Measurements from ENCODE around the gene GRB14. TPM values are rescaled to one million over a fixed set of nuclear protein-coding genes. Genes with fewer than 3 reads are reported as not detected.

Gene GRB14
- total RNA-seq, 1 donor from 2014 or later: 5.8 TPM

GRCh38 chr2:164600763-164601162 is 20.5 kb downstream of the GRB14 start:
- DNase-seq (ENCODE audit: low spot score): no peak
- no peak for TF ChIP-seq CTCF (IDR thresholded peaks at IDR 0.05; ENCODE audit: unreplicated experiment)
- H3K4me3 Mint-ChIP-seq (ENCODE audit: unreplicated experiment): no peak overlapping the region

GRCh38 chr2:164599954-164600589 is 21.2 kb downstream of the GRB14 start:
- TF ChIP-seq CTCF (IDR thresholded peaks at IDR 0.05; ENCODE audit: unreplicated experiment): peak; percentile 83
- H3K27ac Mint-ChIP-seq (ENCODE audit: unreplicated experiment): peak overlapping the region; percentile 76
- H3K4me3 Mint-ChIP-seq (ENCODE audit: unreplicated experiment): no peak overlapping the region
- H3K9me3 Mint-ChIP-seq (ENCODE audit: unreplicated experiment): no peaks in the 10 kb centered on the region
- peak; percentile 73 for DNase-seq (ENCODE audit: low spot score)
- H3K36me3 Mint-ChIP-seq (ENCODE audit: low read depth, unreplicated experiment): no peaks in the 10 kb centered on the region
- peaks cover 22% of the 10 kb centered on the region for H3K4me1 Mint-ChIP-seq (ENCODE audit: unreplicated experiment)
- no peaks in the 10 kb centered on the region for H3K27me3 Mint-ChIP-seq (ENCODE audit: unreplicated experiment)

More at GRCh38 chr2:164600763-164601162, 20.5 kb downstream of the GRB14 start:
- H3K27me3 Mint-ChIP-seq (ENCODE audit: unreplicated experiment): no peaks in the 10 kb centered on the region
- peak overlapping the region; percentile 62 for H3K27ac Mint-ChIP-seq (ENCODE audit: unreplicated experiment)
- H3K36me3 Mint-ChIP-seq (ENCODE audit: low read depth, unreplicated experiment): no peaks in the 10 kb centered on the region
- H3K9me3 Mint-ChIP-seq (ENCODE audit: unreplicated experiment): no peaks in the 10 kb centered on the region
- H3K4me1 Mint-ChIP-seq (ENCODE audit: unreplicated experiment): peaks cover 16% of the 10 kb centered on the region

GRCh38 chr2:164597983-164598382 is 23.3 kb downstream of the GRB14 start:
- TF ChIP-seq CTCF (IDR thresholded peaks at IDR 0.05; ENCODE audit: unreplicated experiment): no peak
- no peaks in the 10 kb centered on the region for H3K36me3 Mint-ChIP-seq (ENCODE audit: low read depth, unreplicated experiment)
- no peak for DNase-seq (ENCODE audit: low spot score)
- H3K9me3 Mint-ChIP-seq (ENCODE audit: unreplicated experiment): no peaks in the 10 kb centered on the region
- peaks cover 37% of the 10 kb centered on the region for H3K4me1 Mint-ChIP-seq (ENCODE audit: unreplicated experiment)
- H3K27me3 Mint-ChIP-seq (ENCODE audit: unreplicated experiment): no peaks in the 10 kb centered on the region
- no peak overlapping the region for H3K27ac Mint-ChIP-seq (ENCODE audit: unreplicated experiment)
- no peak overlapping the region for H3K4me3 Mint-ChIP-seq (ENCODE audit: unreplicated experiment)

GRCh38 chr2:164595031-164595430 is 26.3 kb downstream of the GRB14 start:
- H3K36me3 Mint-ChIP-seq (ENCODE audit: low read depth, unreplicated experiment): peaks cover 5% of the 10 kb centered on the region
- no peaks in the 10 kb centered on the region for H3K9me3 Mint-ChIP-seq (ENCODE audit: unreplicated experiment)
- TF ChIP-seq CTCF (IDR thresholded peaks at IDR 0.05; ENCODE audit: unreplicated experiment): no peak
- no peak for DNase-seq (ENCODE audit: low spot score)
- no peak overlapping the region for H3K4me3 Mint-ChIP-seq (ENCODE audit: unreplicated experiment)
- peak overlapping the region; percentile 3 for H3K27ac Mint-ChIP-seq (ENCODE audit: unreplicated experiment)
- no peaks in the 10 kb centered on the region for H3K27me3 Mint-ChIP-seq (ENCODE audit: unreplicated experiment)
- peaks cover 39% of the 10 kb centered on the region for H3K4me1 Mint-ChIP-seq (ENCODE audit: unreplicated experiment)

GRCh38 chr2:164593959-164594358 is 27.3 kb downstream of the GRB14 start:
- Mint-ChIP-seq H3K27ac (ENCODE audit: unreplicated experiment) (peak overlapping the region; percentile 74), H3K9me3 (ENCODE audit: unreplicated experiment) (no peaks in the 10 kb centered on the region), H3K36me3 (ENCODE audit: low read depth, unreplicated experiment) (peaks cover 5% of the 10 kb centered on the region), H3K27me3 (ENCODE audit: unreplicated experiment) (no peaks in the 10 kb centered on the region), H3K4me3 (ENCODE audit: unreplicated experiment) (no peak overlapping the region), H3K4me1 (ENCODE audit: unreplicated experiment) (peaks cover 36% of the 10 kb centered on the region)
- no peak for TF ChIP-seq CTCF (IDR thresholded peaks at IDR 0.05; ENCODE audit: unreplicated experiment)
- no peak for DNase-seq (ENCODE audit: low spot score)
